DND-41 (cell line): ENCODE measurements around the gene SPSB4.
A peak's percentile ranks its signal among the peaks of the same experiment; 100 is the strongest.

ENCODE experiments used
- ATAC-seq: fragments of 200-7000 bp; cut with Tn5 transposase; 3 replicates; pipeline ENCODE4 v1.9.1; 2021; ENCODE audit warnings: low read depth; ENCODE audit not compliant: insufficient read depth
- DNase-seq: peaks from one replicate; pipeline ENCODE4 v3.0.0-alpha.2; 2020
- H2AFZ ChIP-seq: 2 replicates; pipeline ENCODE4 v1.6.0; 2012; ENCODE audit warnings: low read depth, low read length
- H3K27ac ChIP-seq: 2 replicates; pipeline ENCODE4 v1.5.1; 2012; ENCODE audit warnings: low read length, inconsistent platforms
- H3K27me3 ChIP-seq: fragments of 200-600 bp; sonication (generic); 2 replicates; pipeline ENCODE4 v1.6.0; 2012; ENCODE audit warnings: low read length, mild to moderate bottlenecking, inconsistent platforms; ENCODE audit not compliant: insufficient read depth, poor library complexity
- H3K36me3 ChIP-seq: 2 replicates; pipeline ENCODE4 v1.5.1; 2012; ENCODE audit warnings: low read length, inconsistent platforms; ENCODE audit not compliant: insufficient read depth
- H3K4me1 ChIP-seq: 2 replicates; pipeline ENCODE4 v1.5.1; 2012; ENCODE audit warnings: mild to moderate bottlenecking, low read length; ENCODE audit not compliant: insufficient read depth
- H3K4me2 ChIP-seq: 2 replicates; pipeline ENCODE4 v1.6.0; 2012; ENCODE audit warnings: mild to moderate bottlenecking, moderate library complexity, low read length, inconsistent platforms; ENCODE audit not compliant: insufficient read depth
- H3K4me3 ChIP-seq, 2 experiments: fragments of 200-600 bp in 1 of 2; shearing (Covaris generic) in 1 of 2; 2 replicates each; pipeline ENCODE4 v1.5.1; 2012 to 2016; ENCODE audit warnings: inconsistent platforms in 2 of 2, low read length in 2 of 2, mild to moderate bottlenecking in 2 of 2, low read depth in 1 of 2, moderate library complexity in 1 of 2
- H3K79me2 ChIP-seq: 2 replicates; pipeline ENCODE4 v1.6.0; 2012; ENCODE audit warnings: low read length, inconsistent platforms; ENCODE audit not compliant: insufficient read depth
- H3K9ac ChIP-seq: 2 replicates; pipeline ENCODE4 v1.6.0; 2012; ENCODE audit warnings: low read depth, mild to moderate bottlenecking, inconsistent platforms, low read length, moderate library complexity
- H3K9me3 ChIP-seq: 2 replicates; pipeline ENCODE4 v1.5.1; 2012; ENCODE audit warnings: low read length, moderate library complexity, mild to moderate bottlenecking, inconsistent platforms; ENCODE audit not compliant: insufficient read depth, severe bottlenecking
- H4K20me1 ChIP-seq: 2 replicates; pipeline ENCODE4 v1.6.0; 2012; ENCODE audit warnings: low read length; ENCODE audit not compliant: insufficient read depth
- CTCF ChIP-seq: IDR thresholded peaks from 2 replicates; pipeline ENCODE4 v1.5.1; 2012; ENCODE audit warnings: borderline replicate concordance, low read length, moderate library complexity, mild to moderate bottlenecking; ENCODE audit not compliant: poor library complexity, severe bottlenecking; ENCODE audit errors: extremely low read depth
- EZH2 ChIP-seq: IDR thresholded peaks from 3 replicates; pipeline ENCODE4 v1.6.1; 2012; ENCODE audit warnings: borderline replicate concordance, low read depth, mild to moderate bottlenecking, moderate library complexity, low read length, inconsistent platforms; ENCODE audit not compliant: severe bottlenecking

The SPSB4 gene

GRCh38 chr3:141128126-141128777 is 77.1 kb downstream of the SPSB4 start:
- no peaks in the 10 kb centered on the region; the same call in 1 of the 2 replicates for H4K20me1 ChIP-seq
- ATAC-seq = no peak
- H3K27me3 ChIP-seq = no peaks in the 10 kb centered on the region
- no peak overlapping the region for H3K9ac ChIP-seq
- H3K4me2 ChIP-seq = no peak overlapping the region
- H3K27ac ChIP-seq = peak overlapping the region; percentile 64; the same call in 1 of the 2 replicates
- H3K4me3 ChIP-seq = no peak overlapping the region
- TF ChIP-seq CTCF (no peak), EZH2 (no peak)
- H3K9me3 ChIP-seq = no peaks in the 10 kb centered on the region
- H3K4me1 ChIP-seq = peaks cover 19% of the 10 kb centered on the region
- H3K36me3 ChIP-seq = 0 out of 2 replicates have a peak, but pooled peaks cover 4% of the 10 kb centered on the region
- no peak overlapping the region for H2AFZ ChIP-seq
- H3K79me2 ChIP-seq = peaks cover 10% of the 10 kb centered on the region
- DNase-seq = no peak

- Histone ChIP-seq H3K4me2 (no peak overlapping the region), H3K9me3 (no peaks in the 10 kb centered on the region), H3K4me1 (peaks cover 19% of the 10 kb centered on the region), H3K27me3 (no peaks in the 10 kb centered on the region), H4K20me1 (no peaks in the 10 kb centered on the region; the same call in 1 of the 2 replicates), H2AFZ (no peak overlapping the region), H3K27ac (peak overlapping the region; percentile 64), H3K36me3 (0 out of 2 replicates have a peak, but pooled peaks cover 4% of the 10 kb centered on the region), H3K9ac (no peak overlapping the region), H3K79me2 (peaks cover 3% of the 10 kb centered on the region; the same call in 1 of the 2 replicates), H3K4me3 (no peak overlapping the region)
- TF ChIP-seq EZH2 (no peak), CTCF (no peak)
- DNase-seq (no peak), ATAC-seq (peak; percentile 59; the same call in 2 of the 3 replicates)
Measured at GRCh38 chr3:141129049-141129448, 77.9 kb downstream of the SPSB4 start.

GRCh38 chr3:141129541-141130011 is 78.4 kb downstream of the SPSB4 start:
- Histone ChIP-seq H3K4me3 (no peak overlapping the region), H3K9ac (no peak overlapping the region), H3K27ac (peak overlapping the region; percentile 30; the same call in 1 of the 2 replicates), H3K4me1 (peaks cover 19% of the 10 kb centered on the region), H3K79me2 (peaks cover 3% of the 10 kb centered on the region; the same call in 1 of the 2 replicates), H3K36me3 (0 out of 2 replicates have a peak, but pooled peaks cover 4% of the 10 kb centered on the region), H3K4me2 (no peak overlapping the region), H3K9me3 (no peaks in the 10 kb centered on the region), H2AFZ (no peak overlapping the region), H3K27me3 (no peaks in the 10 kb centered on the region), H4K20me1 (no peaks in the 10 kb centered on the region; the same call in 1 of the 2 replicates)
- DNase-seq = no peak
- no peak for TF ChIP-seq EZH2
- TF ChIP-seq CTCF = no peak
- ATAC-seq = no peak
